ENCODE results near the gene SC5D. TPM values are rescaled to one million over a fixed set of nuclear protein-coding genes. Genes with fewer than 3 reads are reported as not detected.

The SC5D gene
- total and polyA plus RNA-seq, 5 donors from 2014 or later, result 8.0 to 81.4 (median 10.9) TPM

GRCh38 chr11:121253951-121254350, 38.6 kb upstream of the SC5D start:
- Histone ChIP-seq H3K36me3 (ENCODE audit: control insufficient read depth, insufficient read depth, low read length) (no peaks in the 10 kb centered on the region), H3K4me1 (ENCODE audit: control insufficient read depth, insufficient read depth, low read length, poor library complexity, severe bottlenecking) (no peaks in the 10 kb centered on the region), H3K9me3 (ENCODE audit: control insufficient read depth in 2 of 2, low read length in 2 of 2) (no peaks in the 10 kb centered on the region), H3K27me3 (ENCODE audit: control insufficient read depth, insufficient read depth, low read length) (peaks cover 19% of the 10 kb centered on the region), H3K4me3 (ENCODE audit: low read depth, low read length) (no peak overlapping the region), H3K27ac (ENCODE audit: insufficient read depth, low read length, poor library complexity, severe bottlenecking) (no peak overlapping the region)
- Mint-ChIP-seq H3K36me3 (no peaks in the 10 kb centered on the region), H3K4me3 (no peak overlapping the region), H3K9me3 (peaks cover 0 to 3% (median 0%) of the 10 kb centered on the region in 7 donors), H3K27me3 (peaks cover 20% of the 10 kb centered on the region), H3K27ac (no peak overlapping the region), H3K4me1 (peaks cover 0 to 4% (median 0%) of the 10 kb centered on the region in 4 donors)
- no peak for DNase-seq
- no peak for ATAC-seq (ENCODE audit: low read depth in 2 of 2)

GRCh38 chr11:121254756-121255155, 37.8 kb upstream of the SC5D start:
- Histone ChIP-seq H3K27me3 (ENCODE audit: control insufficient read depth, insufficient read depth, low read length) (peaks cover 19% of the 10 kb centered on the region), H3K9me3 (ENCODE audit: control insufficient read depth in 2 of 2, low read length in 2 of 2) (no peaks in the 10 kb centered on the region), H3K27ac (ENCODE audit: insufficient read depth, low read length, poor library complexity, severe bottlenecking) (no peak overlapping the region), H3K4me1 (ENCODE audit: control insufficient read depth, insufficient read depth, low read length, poor library complexity, severe bottlenecking) (no peaks in the 10 kb centered on the region), H3K4me3 (ENCODE audit: low read depth, low read length) (no peak overlapping the region), H3K36me3 (ENCODE audit: control insufficient read depth, insufficient read depth, low read length) (no peaks in the 10 kb centered on the region)
- no peak overlapping the region for H3K27ac Mint-ChIP-seq
- DNase-seq (no peak), ATAC-seq (ENCODE audit: low read depth in 2 of 2) (no peak)
- H3K4me1 Mint-ChIP-seq, result peaks cover 0 to 2% (median 0%) of the 10 kb centered on the region in 4 donors
- H3K36me3 Mint-ChIP-seq, result no peaks in the 10 kb centered on the region
- peaks cover 0 to 3% (median 0%) of the 10 kb centered on the region in 7 donors for H3K9me3 Mint-ChIP-seq
- H3K4me3 Mint-ChIP-seq, result no peak overlapping the region
- peaks cover 28% of the 10 kb centered on the region for H3K27me3 Mint-ChIP-seq

- ATAC-seq (ENCODE audit: low read depth in 2 of 2) (no peak), DNase-seq (no peak)
- Histone ChIP-seq H3K4me3 (ENCODE audit: low read depth, low read length) (no peak overlapping the region), H3K27ac (ENCODE audit: insufficient read depth, low read length, poor library complexity, severe bottlenecking) (no peak overlapping the region), H3K4me1 (ENCODE audit: control insufficient read depth, insufficient read depth, low read length, poor library complexity, severe bottlenecking) (no peaks in the 10 kb centered on the region), H3K27me3 (ENCODE audit: control insufficient read depth, insufficient read depth, low read length) (peaks cover 14% of the 10 kb centered on the region), H3K9me3 (ENCODE audit: control insufficient read depth in 2 of 2, low read length in 2 of 2) (no peaks in the 10 kb centered on the region), H3K36me3 (ENCODE audit: control insufficient read depth, insufficient read depth, low read length) (no peaks in the 10 kb centered on the region)
- no peak overlapping the region for H3K27ac Mint-ChIP-seq
- H3K9me3 Mint-ChIP-seq, result peaks cover 0 to 3% (median 0%) of the 10 kb centered on the region in 7 donors
- no peak overlapping the region for H3K4me3 Mint-ChIP-seq
- H3K27me3 Mint-ChIP-seq, result peaks cover 27% of the 10 kb centered on the region
- peaks cover 0 to 2% (median 0%) of the 10 kb centered on the region in 4 donors for H3K4me1 Mint-ChIP-seq
- no peaks in the 10 kb centered on the region for H3K36me3 Mint-ChIP-seq
Measured at GRCh38 chr11:121255473-121256125, 37.0 kb upstream of the SC5D start.

GRCh38 chr11:121257289-121257688, 35.3 kb upstream of the SC5D start:
- DNase-seq (no peak), ATAC-seq (ENCODE audit: low read depth in 2 of 2) (no peak)
- Histone ChIP-seq H3K4me3 (ENCODE audit: low read depth, low read length) (no peak overlapping the region), H3K36me3 (ENCODE audit: control insufficient read depth, insufficient read depth, low read length) (no peaks in the 10 kb centered on the region), H3K4me1 (ENCODE audit: control insufficient read depth, insufficient read depth, low read length, poor library complexity, severe bottlenecking) (no peaks in the 10 kb centered on the region), H3K9me3 (ENCODE audit: control insufficient read depth in 2 of 2, low read length in 2 of 2) (no peaks in the 10 kb centered on the region), H3K27ac (ENCODE audit: insufficient read depth, low read length, poor library complexity, severe bottlenecking) (no peak overlapping the region), H3K27me3 (ENCODE audit: control insufficient read depth, insufficient read depth, low read length) (peaks cover 13% of the 10 kb centered on the region)
- Mint-ChIP-seq H3K9me3 (peaks cover 0 to 5% (median 1%) of the 10 kb centered on the region in 7 donors), H3K4me1 (peaks cover 0 to 2% (median 0%) of the 10 kb centered on the region in 4 donors), H3K36me3 (no peaks in the 10 kb centered on the region), H3K4me3 (no peak overlapping the region), H3K27ac (no peak overlapping the region), H3K27me3 (peaks cover 33% of the 10 kb centered on the region)

GRCh38 chr11:121257976-121258375, 34.6 kb upstream of the SC5D start:
- no peak overlapping the region for H3K27ac ChIP-seq (ENCODE audit: insufficient read depth, low read length, poor library complexity, severe bottlenecking)
- no peak overlapping the region for H3K4me3 ChIP-seq (ENCODE audit: low read depth, low read length)
- peaks cover 1% of the 10 kb centered on the region for H3K36me3 Mint-ChIP-seq
- H3K36me3 ChIP-seq (ENCODE audit: control insufficient read depth, insufficient read depth, low read length), result no peaks in the 10 kb centered on the region
- no peak overlapping the region for H3K4me3 Mint-ChIP-seq
- H3K27ac Mint-ChIP-seq, result no peak overlapping the region
- H3K9me3 Mint-ChIP-seq, result peaks cover under 1 to 6% (median 4%) of the 10 kb centered on the region in 7 donors
- ATAC-seq (ENCODE audit: low read depth in 2 of 2) (no peak), DNase-seq (no peak)
- H3K9me3 ChIP-seq (ENCODE audit: control insufficient read depth in 2 of 2, low read length in 2 of 2), result no peaks in the 10 kb centered on the region
- H3K27me3 ChIP-seq (ENCODE audit: control insufficient read depth, insufficient read depth, low read length), result peaks cover 13% of the 10 kb centered on the region
- no peaks in the 10 kb centered on the region for H3K4me1 ChIP-seq (ENCODE audit: control insufficient read depth, insufficient read depth, low read length, poor library complexity, severe bottlenecking)
- H3K4me1 Mint-ChIP-seq, result peaks cover 0 to 2% (median 0%) of the 10 kb centered on the region in 4 donors
- peaks cover 33% of the 10 kb centered on the region for H3K27me3 Mint-ChIP-seq

- peaks cover 49% of the 10 kb centered on the region for H3K27me3 Mint-ChIP-seq
- H3K9me3 Mint-ChIP-seq, result peaks cover 1 to 6% (median 5%) of the 10 kb centered on the region in 7 donors
- H3K4me1 Mint-ChIP-seq, result no peaks in the 10 kb centered on the region
- no peak overlapping the region for H3K27ac ChIP-seq (ENCODE audit: insufficient read depth, low read length, poor library complexity, severe bottlenecking)
- no peak overlapping the region for H3K27ac Mint-ChIP-seq
- H3K4me3 Mint-ChIP-seq, result no peak overlapping the region
- ATAC-seq (ENCODE audit: low read depth in 2 of 2) (no peak), DNase-seq (no peak)
- no peaks in the 10 kb centered on the region for H3K36me3 ChIP-seq (ENCODE audit: control insufficient read depth, insufficient read depth, low read length)
- H3K36me3 Mint-ChIP-seq, result peaks cover 3% of the 10 kb centered on the region
- H3K9me3 ChIP-seq (ENCODE audit: control insufficient read depth in 2 of 2, low read length in 2 of 2), result no peaks in the 10 kb centered on the region
- no peaks in the 10 kb centered on the region for H3K4me1 ChIP-seq (ENCODE audit: control insufficient read depth, insufficient read depth, low read length, poor library complexity, severe bottlenecking)
- no peak overlapping the region for H3K4me3 ChIP-seq (ENCODE audit: low read depth, low read length)
- peaks cover 27% of the 10 kb centered on the region for H3K27me3 ChIP-seq (ENCODE audit: control insufficient read depth, insufficient read depth, low read length)
Measured at GRCh38 chr11:121265586-121265985, 27.0 kb upstream of the SC5D start.

GRCh38 chr11:121268581-121268980, 24.0 kb upstream of the SC5D start:
- Histone ChIP-seq H3K4me1 (ENCODE audit: control insufficient read depth, insufficient read depth, low read length, poor library complexity, severe bottlenecking) (no peaks in the 10 kb centered on the region), H3K27ac (ENCODE audit: insufficient read depth, low read length, poor library complexity, severe bottlenecking) (no peak overlapping the region), H3K4me3 (ENCODE audit: low read depth, low read length) (no peak overlapping the region), H3K9me3 (ENCODE audit: control insufficient read depth in 2 of 2, low read length in 2 of 2) (no peaks in the 10 kb centered on the region), H3K36me3 (ENCODE audit: control insufficient read depth, insufficient read depth, low read length) (no peaks in the 10 kb centered on the region), H3K27me3 (ENCODE audit: control insufficient read depth, insufficient read depth, low read length) (peaks cover 36% of the 10 kb centered on the region)
- no peak for DNase-seq
- H3K9me3 Mint-ChIP-seq, result no peaks in the 10 kb centered on the region
- H3K27ac Mint-ChIP-seq, result no peak overlapping the region
- peaks cover 0 to 3% (median 0%) of the 10 kb centered on the region in 4 donors for H3K4me1 Mint-ChIP-seq
- H3K36me3 Mint-ChIP-seq, result no peaks in the 10 kb centered on the region
- peaks cover 57% of the 10 kb centered on the region for H3K27me3 Mint-ChIP-seq
- no peak for ATAC-seq (ENCODE audit: low read depth in 2 of 2)
- H3K4me3 Mint-ChIP-seq, result no peak overlapping the region

Measured in CD4-positive, CD25-positive, alpha-beta regulatory T cell (primary cell).